Measurements from ENCODE around the gene GRID1.

Gene GRID1

DNA sequence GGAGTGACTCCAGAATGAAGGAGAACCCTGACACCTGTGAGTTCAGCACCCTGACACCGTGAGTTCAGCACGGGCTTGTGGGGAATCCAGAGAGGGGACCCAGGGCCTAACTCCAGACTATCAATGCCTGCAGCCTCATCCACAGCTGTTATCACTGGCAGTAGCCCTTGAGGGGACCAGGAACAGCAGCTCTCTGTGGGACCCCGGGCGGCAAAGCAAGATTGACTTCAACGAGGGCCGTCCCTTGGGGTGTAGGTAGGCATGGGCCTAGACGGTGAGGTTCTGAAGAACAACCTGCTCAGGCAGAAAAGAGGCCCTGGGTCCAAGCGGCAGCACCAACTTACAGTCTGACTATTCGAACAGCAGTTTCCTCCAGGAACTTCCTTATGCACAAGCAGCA lies 8.9 kb downstream of the GRID1 start:
- Histone ChIP-seq H3K4me3 (ENCODE audit: low read depth, low read length) (no peak overlapping the region), H3K9me3 (ENCODE audit: control insufficient read depth, insufficient read depth, low read depth, low read length) (no peaks in the 10 kb centered on the region), H3K36me3 (ENCODE audit: control insufficient read depth in 2 of 2, insufficient read depth in 1 of 2, low read length in 2 of 2) (peaks cover 0 to 10% of the 10 kb centered on the region in 2 experiments; a peak in 2 of 3 replicates), H3K4me1 (ENCODE audit: control insufficient read depth, insufficient read depth, low read length) (peaks cover 8% of the 10 kb centered on the region; the same call in 1 of the 2 replicates), H3K27ac (ENCODE audit: extremely low read depth, low read depth, low read length) (no peak overlapping the region)
- ChIA-PET CTCF (interaction anchor here (5.2 kb wide), 1 partner anchor 8 kb away, joined by 34 read pairs; no protein-coding TSS in a partner anchor), POLR2A (no interaction called here)
- TF ChIP-seq ZNF560 (tag by site-specific recombination; IDR thresholded peaks at IDR 0.05; ENCODE audit: borderline replicate concordance) (no peak), KLF16 (tag by site-specific recombination; IDR thresholded peaks at IDR 0.05) (no peak)
- TF ChIP-seq, protein P1, sequence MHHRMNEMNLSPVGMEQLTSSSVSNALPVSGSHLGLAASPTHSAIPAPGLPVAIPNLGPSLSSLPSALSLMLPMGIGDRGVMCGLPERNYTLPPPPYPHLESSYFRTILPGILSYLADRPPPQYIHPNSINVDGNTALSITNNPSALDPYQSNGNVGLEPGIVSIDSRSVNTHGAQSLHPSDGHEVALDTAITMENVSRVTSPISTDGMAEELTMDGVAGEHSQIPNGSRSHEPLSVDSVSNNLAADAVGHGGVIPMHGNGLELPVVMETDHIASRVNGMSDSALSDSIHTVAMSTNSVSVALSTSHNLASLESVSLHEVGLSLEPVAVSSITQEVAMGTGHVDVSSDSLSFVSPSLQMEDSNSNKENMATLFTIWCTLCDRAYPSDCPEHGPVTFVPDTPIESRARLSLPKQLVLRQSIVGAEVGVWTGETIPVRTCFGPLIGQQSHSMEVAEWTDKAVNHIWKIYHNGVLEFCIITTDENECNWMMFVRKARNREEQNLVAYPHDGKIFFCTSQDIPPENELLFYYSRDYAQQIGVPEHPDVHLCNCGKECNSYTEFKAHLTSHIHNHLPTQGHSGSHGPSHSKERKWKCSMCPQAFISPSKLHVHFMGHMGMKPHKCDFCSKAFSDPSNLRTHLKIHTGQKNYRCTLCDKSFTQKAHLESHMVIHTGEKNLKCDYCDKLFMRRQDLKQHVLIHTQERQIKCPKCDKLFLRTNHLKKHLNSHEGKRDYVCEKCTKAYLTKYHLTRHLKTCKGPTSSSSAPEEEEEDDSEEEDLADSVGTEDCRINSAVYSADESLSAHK (tag by site-specific recombination; IDR thresholded peaks at IDR 0.05) = no peak

DNA sequence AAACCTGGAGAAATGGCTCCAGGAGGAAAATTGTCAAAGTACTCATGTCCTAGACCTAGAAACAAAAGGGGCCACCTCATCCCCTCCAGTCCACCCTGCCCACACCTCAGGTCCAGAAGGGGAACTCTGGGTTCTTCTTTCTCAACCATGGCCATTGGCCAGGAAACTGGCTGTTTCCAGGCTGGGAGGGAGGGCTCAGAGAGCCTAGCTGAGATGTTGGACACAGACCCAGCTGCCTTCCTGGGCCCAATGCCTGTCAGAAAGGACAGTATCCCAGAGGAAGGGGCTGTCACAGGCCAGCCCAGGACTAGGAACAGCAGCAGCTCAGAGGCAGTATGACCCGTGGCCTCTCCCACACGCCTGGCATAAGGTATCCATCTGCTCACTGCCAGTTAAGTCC lies 9.6 kb downstream of the GRID1 start:
- Histone ChIP-seq H3K27ac (ENCODE audit: extremely low read depth, low read depth, low read length) (no peak overlapping the region), H3K4me3 (ENCODE audit: low read depth, low read length) (no peak overlapping the region), H3K4me1 (ENCODE audit: control insufficient read depth, insufficient read depth, low read length) (peaks cover 8% of the 10 kb centered on the region; the same call in 1 of the 2 replicates), H3K36me3 (ENCODE audit: control insufficient read depth in 2 of 2, insufficient read depth in 1 of 2, low read length in 2 of 2) (peaks cover 0 to 10% of the 10 kb centered on the region in 2 experiments; a peak in 1 of 3 replicates), H3K9me3 (ENCODE audit: control insufficient read depth, insufficient read depth, low read depth, low read length) (no peaks in the 10 kb centered on the region)
- ChIA-PET CTCF (no interaction called here), POLR2A (no interaction called here)
- TF ChIP-seq ZNF175 (tag by site-specific recombination; IDR thresholded peaks at IDR 0.05) (no peak), ZNF571 (tag by site-specific recombination; IDR thresholded peaks at IDR 0.05) (no peak), REPIN1 (tag by site-specific recombination; IDR thresholded peaks at IDR 0.05; ENCODE audit: low read depth) (no peak), ZNF707 (tag by site-specific recombination; IDR thresholded peaks at IDR 0.05) (no peak), ZNF391 (tag by site-specific recombination; IDR thresholded peaks at IDR 0.05; ENCODE audit: borderline replicate concordance, low read depth) (no peak)
- TF ChIP-seq, protein P2, sequence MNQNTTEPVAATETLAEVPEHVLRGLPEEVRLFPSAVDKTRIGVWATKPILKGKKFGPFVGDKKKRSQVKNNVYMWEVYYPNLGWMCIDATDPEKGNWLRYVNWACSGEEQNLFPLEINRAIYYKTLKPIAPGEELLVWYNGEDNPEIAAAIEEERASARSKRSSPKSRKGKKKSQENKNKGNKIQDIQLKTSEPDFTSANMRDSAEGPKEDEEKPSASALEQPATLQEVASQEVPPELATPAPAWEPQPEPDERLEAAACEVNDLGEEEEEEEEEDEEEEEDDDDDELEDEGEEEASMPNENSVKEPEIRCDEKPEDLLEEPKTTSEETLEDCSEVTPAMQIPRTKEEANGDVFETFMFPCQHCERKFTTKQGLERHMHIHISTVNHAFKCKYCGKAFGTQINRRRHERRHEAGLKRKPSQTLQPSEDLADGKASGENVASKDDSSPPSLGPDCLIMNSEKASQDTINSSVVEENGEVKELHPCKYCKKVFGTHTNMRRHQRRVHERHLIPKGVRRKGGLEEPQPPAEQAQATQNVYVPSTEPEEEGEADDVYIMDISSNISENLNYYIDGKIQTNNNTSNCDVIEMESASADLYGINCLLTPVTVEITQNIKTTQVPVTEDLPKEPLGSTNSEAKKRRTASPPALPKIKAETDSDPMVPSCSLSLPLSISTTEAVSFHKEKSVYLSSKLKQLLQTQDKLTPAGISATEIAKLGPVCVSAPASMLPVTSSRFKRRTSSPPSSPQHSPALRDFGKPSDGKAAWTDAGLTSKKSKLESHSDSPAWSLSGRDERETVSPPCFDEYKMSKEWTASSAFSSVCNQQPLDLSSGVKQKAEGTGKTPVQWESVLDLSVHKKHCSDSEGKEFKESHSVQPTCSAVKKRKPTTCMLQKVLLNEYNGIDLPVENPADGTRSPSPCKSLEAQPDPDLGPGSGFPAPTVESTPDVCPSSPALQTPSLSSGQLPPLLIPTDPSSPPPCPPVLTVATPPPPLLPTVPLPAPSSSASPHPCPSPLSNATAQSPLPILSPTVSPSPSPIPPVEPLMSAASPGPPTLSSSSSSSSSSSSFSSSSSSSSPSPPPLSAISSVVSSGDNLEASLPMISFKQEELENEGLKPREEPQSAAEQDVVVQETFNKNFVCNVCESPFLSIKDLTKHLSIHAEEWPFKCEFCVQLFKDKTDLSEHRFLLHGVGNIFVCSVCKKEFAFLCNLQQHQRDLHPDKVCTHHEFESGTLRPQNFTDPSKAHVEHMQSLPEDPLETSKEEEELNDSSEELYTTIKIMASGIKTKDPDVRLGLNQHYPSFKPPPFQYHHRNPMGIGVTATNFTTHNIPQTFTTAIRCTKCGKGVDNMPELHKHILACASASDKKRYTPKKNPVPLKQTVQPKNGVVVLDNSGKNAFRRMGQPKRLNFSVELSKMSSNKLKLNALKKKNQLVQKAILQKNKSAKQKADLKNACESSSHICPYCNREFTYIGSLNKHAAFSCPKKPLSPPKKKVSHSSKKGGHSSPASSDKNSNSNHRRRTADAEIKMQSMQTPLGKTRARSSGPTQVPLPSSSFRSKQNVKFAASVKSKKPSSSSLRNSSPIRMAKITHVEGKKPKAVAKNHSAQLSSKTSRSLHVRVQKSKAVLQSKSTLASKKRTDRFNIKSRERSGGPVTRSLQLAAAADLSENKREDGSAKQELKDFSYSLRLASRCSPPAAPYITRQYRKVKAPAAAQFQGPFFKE (tag by site-specific recombination; IDR thresholded peaks at IDR 0.05; ENCODE audit: borderline replicate concordance) = no peak

DNA sequence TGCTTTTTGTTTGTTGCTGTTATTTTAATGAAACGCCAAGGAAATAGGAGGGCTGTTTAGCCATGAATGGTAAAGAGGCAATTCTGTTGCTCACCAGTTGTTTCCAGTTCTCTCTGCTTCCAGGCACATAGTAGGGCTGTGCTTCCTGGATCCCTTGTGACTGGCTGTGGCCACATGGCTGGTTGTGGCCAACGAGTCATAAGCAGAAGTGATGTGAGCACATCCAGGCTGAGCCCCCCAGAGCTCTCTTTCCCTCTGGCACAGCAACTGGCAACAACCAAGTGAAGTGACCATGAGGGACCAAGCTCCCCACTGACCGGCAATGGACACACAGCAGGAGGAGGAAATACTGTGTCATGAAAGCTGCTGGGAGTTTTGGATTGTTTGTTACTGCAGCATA lies 10.3 kb downstream of the GRID1 start:
- Histone ChIP-seq H3K9me3 (ENCODE audit: control insufficient read depth, insufficient read depth, low read depth, low read length) (no peaks in the 10 kb centered on the region), H3K27ac (ENCODE audit: extremely low read depth, low read depth, low read length) (no peak overlapping the region), H3K4me1 (ENCODE audit: control insufficient read depth, insufficient read depth, low read length) (peaks cover 4% of the 10 kb centered on the region; the same call in 1 of the 2 replicates), H3K4me3 (ENCODE audit: low read depth, low read length) (no peak overlapping the region), H3K36me3 (ENCODE audit: control insufficient read depth in 2 of 2, insufficient read depth in 1 of 2, low read length in 2 of 2) (peaks cover 0 to 7% of the 10 kb centered on the region in 2 experiments; a peak in 1 of 3 replicates)
- CTCF ChIA-PET = no interaction called here
- POLR2A ChIA-PET = no interaction called here
- TF ChIP-seq ZNF114 (tag by site-specific recombination; IDR thresholded peaks at IDR 0.05) (no peak), ZNF76 (tag by site-specific recombination; IDR thresholded peaks at IDR 0.05; ENCODE audit: borderline replicate concordance, low read depth) (no peak), ZNF248 (tag by site-specific recombination; IDR thresholded peaks at IDR 0.05) (no peak), ZNF596 (tag by site-specific recombination; IDR thresholded peaks at IDR 0.05) (no peak), ZFHX2 (tag by site-specific recombination; conservative IDR thresholded peaks at IDR 0.05) (no peak), ZNF10 (tag by site-specific recombination; IDR thresholded peaks at IDR 0.05) (no peak), ZNF629 (tag by site-specific recombination; IDR thresholded peaks at IDR 0.05) (no peak), ZBTB8A (tag by site-specific recombination; IDR thresholded peaks at IDR 0.05) (no peak), ZNF292 (tag by site-specific recombination; IDR thresholded peaks at IDR 0.05; ENCODE audit: borderline replicate concordance, low read depth) (no peak), EGR2 (tag by site-specific recombination; IDR thresholded peaks at IDR 0.05; ENCODE audit: low read depth) (no peak), WT1 (tag by site-specific recombination; IDR thresholded peaks at IDR 0.05) (no peak)
- TF ChIP-seq, protein P3, sequence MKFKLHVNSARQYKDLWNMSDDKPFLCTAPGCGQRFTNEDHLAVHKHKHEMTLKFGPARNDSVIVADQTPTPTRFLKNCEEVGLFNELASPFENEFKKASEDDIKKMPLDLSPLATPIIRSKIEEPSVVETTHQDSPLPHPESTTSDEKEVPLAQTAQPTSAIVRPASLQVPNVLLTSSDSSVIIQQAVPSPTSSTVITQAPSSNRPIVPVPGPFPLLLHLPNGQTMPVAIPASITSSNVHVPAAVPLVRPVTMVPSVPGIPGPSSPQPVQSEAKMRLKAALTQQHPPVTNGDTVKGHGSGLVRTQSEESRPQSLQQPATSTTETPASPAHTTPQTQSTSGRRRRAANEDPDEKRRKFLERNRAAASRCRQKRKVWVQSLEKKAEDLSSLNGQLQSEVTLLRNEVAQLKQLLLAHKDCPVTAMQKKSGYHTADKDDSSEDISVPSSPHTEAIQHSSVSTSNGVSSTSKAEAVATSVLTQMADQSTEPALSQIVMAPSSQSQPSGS (tag by site-specific recombination; IDR thresholded peaks at IDR 0.05; ENCODE audit: low read depth) = no peak
- TF ChIP-seq, protein P4, sequence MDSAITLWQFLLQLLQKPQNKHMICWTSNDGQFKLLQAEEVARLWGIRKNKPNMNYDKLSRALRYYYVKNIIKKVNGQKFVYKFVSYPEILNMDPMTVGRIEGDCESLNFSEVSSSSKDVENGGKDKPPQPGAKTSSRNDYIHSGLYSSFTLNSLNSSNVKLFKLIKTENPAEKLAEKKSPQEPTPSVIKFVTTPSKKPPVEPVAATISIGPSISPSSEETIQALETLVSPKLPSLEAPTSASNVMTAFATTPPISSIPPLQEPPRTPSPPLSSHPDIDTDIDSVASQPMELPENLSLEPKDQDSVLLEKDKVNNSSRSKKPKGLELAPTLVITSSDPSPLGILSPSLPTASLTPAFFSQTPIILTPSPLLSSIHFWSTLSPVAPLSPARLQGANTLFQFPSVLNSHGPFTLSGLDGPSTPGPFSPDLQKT (IDR thresholded peaks at IDR 0.05; ENCODE audit: borderline replicate concordance, low read depth, low read length) = no peak
